HG03342 (cell line): ENCODE measurements around the gene SMPX.

Experiments
- ATAC-seq: cut with Tn5 transposase; IDR thresholded peaks from one replicate; pipeline ENCODE4 v1.9.1; 2021; ENCODE audit warnings: mild to moderate bottlenecking, moderate library complexity; ENCODE audit not compliant: unreplicated experiment

SMPX gene

DNA sequence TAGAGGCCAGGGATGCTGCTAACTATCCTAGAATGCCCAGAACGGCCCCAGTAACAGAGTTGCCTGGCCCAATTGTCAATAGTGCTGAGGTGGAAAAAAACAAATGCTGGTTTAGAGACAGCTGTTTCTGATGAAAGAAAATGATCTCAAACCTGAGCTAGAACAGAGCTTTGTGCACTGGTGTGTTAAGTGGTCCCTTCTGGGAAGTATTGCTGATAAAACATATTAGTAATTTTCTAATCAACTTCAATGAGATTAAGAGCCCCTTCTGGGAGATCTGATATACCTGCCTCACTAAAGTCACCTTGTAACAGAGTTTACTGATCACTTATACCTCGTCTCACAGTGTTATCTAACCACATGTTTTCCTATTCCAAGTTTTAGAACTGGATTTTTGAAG lies 42.1 kb downstream of the SMPX start:
- no peak for ATAC-seq

DNA sequence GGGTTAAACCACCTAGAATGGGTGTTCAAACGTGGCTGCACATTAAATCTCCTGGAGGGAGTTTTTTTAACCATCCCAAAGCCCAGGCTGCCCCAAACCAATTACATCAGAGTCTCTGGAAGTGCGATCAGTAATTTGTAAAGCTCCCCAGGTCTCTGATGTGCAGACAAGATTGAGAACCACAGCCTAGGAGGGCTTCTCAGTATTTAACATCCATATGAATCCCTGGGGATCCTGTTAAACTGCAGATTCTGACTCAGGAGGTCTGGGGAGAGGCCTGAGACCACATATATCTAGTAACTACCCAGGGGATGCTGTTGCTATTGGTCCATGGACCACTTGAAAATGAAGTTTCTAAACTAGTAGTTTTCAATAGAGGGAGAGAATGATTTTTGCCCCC lies 42.6 kb downstream of the SMPX start:
- no peak for ATAC-seq

DNA sequence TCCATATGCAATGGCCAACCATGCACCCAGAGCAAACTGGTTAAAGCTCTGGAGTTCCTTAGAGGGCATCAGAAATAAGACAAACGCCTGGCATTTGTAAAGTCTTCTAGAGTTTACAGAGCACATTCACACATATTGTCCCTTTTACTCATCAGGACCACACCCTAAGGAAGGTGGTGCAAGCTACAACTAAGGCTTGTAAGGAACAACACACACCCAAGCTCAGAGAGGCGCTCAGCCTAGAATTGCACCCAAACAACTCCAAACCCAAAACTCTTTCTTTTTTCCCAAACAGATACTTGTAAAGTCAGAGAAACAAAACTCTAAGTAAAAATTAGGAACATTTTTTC lies 46.1 kb downstream of the SMPX start:
- ATAC-seq = no peak

DNA sequence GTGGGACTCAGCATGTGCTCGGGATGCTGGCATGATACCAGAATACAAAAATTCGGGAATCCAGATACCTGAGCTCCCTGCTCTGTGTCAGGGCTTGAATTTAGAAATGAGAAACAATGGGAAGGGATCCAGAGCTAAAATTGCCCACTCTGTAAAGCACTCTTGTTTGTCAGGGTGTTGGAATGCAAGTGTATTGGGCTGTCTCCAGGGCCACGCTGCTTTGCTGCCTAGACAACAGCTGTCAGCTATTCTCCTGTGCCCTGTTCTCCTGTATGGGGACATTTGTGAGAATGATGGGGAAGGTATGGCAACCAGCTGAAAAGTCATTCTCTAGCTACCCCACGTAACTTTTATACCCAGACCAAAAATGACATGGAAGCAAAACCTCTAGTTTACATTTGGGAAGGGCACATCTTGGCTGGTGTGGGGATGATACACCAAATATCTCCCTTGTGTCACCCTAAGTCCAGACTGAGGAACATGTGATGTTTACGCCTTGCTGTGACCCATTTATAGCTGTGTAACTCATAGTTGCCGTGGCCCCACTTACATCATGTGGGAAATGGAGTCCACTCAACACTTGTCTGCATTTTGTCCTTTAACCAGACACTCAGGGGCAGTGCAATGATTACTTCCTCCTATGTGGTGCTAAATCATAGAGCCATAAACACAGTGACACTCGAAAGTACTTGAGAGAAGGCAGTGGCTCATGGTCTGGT lies 46.6 kb downstream of the SMPX start:
- ATAC-seq = no peak

DNA sequence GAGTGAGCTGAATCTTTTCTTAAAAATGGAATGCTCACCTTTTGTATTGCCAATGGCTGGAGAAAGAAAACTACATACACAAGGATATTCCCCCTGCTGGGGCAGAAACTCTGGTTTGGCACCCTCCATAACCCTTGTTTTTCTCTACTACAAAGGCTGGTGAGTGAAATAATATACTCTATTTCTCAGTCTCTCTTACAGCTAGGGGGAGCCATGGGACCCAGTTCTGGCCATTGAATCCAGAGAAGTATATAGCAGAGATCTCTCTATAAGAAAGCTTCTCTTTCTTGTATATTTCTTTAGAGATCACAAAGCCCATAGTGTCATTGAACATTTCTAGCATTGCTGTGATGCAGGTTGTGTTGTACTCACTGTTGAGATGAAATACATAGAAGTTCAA lies 49.8 kb downstream of the SMPX start:
- no peak for ATAC-seq

DNA sequence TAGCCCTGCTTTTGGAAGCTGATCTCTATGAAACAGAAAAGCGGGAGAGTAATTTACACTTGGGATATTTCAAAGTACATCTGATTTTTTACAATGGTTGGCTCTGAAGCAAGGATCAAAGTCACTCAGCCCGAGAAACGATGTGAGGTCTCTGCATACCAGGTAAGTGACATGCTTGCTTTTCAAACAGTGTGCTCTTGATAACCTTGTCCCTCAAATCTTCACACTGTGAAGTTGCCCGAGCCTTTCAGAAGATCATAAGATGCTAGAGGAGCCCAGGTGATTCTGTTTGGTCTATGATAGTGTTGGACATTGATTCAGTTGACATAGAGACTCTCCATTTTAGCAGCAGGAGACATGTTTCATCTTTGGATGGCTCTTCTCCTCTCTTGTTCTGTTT lies 52.7 kb downstream of the SMPX start:
- ATAC-seq = no peak

DNA sequence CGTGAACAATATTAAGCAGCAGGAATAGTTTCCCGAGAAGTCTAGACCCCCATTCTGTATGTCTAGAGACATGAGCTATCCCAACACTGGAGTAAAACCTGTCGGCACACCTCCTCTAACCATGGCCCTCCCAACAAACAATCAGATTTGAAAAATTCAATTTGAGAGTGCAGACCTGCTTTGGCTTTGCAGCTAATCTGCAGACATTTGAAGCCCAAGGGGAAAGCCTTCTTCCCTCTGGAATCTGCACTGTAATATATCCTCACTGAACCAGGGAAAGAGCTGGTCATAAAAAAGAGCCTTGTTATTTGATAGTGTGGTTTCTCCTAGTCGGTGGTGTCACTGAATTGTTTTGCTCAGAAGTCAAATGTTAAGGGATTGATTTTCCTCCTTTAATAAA lies 55.2 kb downstream of the SMPX start:
- ATAC-seq = no peak

DNA sequence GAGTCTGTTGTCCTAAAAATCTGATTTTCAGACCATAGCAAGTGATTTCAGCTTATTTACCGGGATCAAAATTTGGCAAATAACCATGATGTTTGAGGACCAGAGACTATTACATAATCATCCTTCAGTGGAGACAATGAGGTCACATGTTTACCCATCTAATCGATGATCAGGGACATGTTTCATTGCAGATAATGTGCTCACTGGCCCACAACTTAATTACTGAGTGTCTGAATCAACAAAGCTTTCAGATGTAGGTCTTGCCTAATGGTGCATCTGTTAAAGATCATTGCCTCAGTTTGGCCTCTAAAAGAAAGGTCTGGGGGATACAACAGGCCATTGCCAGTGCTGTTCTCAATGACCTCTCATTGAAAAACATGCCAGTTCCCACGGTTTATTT lies 56.9 kb downstream of the SMPX start:
- ATAC-seq = no peak

DNA sequence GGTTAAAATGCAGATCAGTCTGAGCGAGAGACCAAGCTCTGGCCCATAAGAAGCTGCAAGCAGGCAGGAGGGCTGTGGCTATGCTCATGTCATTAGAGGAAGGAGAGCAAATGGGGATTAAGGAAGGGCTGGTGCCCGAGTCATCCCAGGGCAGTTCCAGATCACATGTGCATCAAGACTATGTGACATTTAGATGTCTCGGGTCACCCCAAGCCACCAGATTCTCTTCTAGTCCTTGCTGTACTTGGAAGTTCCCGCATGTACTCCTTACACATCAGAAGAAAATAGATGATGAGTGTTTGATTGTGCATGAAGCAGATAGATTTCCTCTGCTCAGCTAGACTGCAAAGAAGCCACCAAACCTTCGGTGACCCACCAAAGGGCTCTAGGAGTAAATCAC lies 57.6 kb downstream of the SMPX start:
- ATAC-seq = no peak

DNA sequence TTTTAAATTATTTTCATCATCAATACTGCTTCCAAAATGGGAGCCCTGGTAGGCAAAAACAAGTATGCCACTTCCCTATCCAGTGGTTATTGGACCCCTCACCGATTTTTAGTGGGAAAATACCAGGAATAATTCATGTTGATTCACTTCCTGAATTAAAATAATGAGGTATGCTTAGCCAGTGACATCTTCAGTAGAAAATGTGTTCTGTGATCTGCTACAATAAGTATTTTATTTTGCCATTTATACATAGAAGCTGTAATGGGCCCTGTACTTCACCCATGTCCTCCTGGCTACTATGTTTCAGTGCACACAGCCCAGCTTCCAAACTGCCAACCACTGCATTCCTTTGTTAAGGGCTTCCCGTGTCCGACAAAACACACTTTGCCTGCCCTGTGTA lies 58.8 kb downstream of the SMPX start:
- ATAC-seq = no peak

DNA sequence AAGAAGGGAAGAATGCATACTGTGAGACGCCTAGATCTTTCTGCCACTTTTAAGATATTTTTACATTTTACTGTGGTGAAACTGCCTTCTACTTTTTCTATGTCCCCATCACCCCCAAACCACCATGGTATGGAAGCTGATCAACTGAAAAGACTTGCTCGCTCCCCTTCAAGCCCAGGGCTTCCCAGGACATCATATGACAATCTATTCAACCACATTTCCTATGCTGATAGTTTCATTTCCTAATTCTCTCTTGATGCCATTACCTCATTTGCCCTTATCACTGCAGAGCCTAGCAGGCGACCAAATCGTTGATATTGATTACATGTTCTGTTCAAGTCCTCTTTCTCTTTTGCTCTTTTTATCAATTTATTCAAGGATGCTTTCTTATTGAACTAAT lies 59.6 kb downstream of the SMPX start:
- ATAC-seq = no peak

DNA sequence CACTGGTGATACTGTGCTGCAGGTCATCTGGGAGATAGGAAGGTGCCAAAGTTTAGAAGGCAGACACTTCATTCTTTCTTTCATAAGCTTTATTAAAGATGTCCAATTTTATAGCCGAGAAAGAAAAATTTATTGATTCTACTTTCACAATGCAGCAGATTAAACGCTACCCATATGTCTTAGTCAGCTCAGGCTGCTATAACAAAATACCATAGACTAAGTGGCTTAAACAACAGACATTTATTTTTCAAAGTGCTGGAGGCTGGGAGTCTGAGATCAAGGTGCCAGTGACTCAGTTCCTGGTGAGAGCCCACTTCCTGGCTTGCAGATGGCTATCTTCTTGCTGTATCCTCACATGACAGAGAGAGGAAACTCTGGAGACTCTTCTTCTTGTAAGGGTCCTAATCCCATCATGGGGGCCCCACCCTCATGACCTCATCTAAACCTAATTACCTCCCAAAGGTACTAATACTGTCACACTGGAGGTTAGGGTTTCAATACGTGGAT lies 66.4 kb downstream of the SMPX start:
- ATAC-seq = no peak

DNA sequence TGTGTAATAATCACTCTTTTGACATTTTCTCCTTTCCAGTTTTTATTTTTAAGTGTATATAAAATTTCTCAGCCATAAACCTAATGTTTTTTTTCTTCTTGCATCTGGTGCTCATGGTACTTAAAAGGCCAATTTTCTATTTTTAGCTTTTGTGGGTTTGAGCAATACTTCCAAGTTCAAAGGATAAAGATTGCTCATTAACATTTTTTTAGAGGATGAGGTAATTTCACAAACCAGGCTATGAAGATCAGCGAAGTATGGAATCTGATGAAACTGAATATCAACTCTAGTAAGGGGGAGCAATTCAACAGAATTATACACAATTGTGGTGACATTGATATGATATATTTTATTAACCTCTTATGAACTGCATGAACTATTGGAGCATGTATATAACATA lies 74.0 kb downstream of the SMPX start:
- no peak for ATAC-seq

DNA sequence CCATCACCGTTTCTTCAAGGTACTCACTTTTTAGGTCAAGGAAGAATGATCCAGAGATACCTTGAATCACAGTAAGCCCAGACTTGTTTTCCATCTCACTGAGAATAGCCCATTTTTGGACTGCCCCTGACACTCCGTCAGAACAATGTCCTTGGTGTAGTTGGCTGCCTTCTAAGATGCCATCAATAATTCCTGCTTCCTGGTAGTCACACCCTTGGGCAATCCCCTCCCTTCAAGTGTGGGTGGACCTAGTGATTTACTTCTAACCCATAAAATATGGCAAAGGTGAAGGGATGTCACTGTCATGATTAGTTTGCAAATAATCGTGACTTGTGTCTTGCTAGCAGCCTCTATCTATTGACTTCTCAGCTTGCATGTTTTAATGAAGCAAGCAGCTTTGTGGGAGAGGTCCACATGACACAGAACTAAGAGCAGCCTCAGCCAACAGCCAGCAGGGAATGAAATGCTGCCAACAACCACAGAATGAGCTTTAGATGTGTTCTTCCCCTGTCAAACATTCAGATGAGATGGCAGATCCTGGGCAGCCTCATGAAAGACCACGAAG lies 79.8 kb downstream of the SMPX start:
- ATAC-seq = no peak

DNA sequence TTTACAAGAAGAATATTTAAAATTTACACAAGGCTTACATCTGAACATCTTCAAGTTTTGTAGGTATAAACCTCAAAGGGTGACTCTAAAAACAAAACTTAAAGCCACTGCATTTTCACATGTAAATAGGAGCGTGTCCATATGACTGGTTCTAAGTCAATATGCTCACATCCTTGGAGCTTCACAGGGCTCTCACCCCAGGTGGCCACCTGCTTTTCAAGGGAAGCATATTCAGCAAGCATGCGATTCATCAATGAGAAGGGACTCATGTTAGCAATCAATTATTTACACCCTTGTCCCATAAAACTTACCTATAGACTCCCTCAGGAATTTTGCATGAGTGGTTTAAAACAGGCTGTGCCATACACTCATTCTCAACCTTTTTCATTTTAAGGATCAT lies 82.0 kb downstream of the SMPX start:
- ATAC-seq = no peak

DNA sequence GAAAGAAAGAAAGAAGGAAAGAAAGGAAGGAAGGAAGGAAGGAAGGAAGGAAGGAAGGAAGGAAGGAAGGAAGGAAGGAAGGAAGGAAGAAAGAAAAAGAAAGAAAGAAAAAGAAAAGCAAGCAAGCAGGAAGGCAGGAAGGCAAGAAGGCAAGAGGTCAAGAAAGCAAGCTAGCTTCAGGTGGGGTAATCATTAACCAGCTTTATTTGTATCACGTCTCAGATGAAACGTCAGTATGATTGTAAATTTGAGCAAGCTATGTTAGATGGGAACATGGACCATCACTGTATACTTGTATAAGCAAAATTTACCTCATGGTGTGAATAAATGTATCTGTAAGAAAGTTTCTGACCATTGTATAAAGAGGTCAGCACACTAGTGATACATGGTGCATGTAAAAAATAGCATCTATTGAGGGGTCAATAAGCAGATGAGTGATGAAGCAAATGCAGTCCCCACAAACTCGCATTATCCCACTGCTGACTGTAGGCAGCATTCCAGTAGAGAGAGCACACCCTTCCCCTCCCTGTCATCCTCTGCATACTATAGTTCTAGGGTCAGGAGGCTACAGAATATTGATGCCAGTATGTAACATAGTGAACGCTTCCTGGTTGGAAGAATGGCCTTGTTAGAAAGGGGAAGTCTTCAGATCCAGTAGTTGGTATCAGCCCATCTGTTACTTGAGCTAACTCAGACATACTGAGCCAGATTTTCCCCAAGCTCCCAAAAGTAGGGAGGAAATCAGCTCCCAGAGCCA lies 83.3 kb downstream of the SMPX start:
- no peak for ATAC-seq

DNA sequence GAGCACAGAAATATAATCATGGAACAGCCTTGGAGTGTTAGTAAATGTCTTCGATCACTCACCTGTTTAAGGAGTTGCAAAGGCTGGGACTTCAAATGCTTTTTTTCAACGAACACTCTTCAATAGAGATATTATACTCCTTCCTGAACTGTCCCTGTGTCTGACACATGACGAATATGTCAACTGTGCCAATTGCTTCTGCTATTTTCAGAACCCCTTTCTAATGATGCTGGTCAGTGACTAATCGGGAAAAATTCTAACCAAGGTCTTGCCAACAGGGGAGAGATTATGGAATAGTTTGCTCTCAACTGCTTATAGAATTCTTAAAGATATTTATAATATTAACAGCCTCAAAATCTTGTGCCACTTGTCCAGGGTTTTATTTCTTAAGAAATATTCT lies 91.2 kb downstream of the SMPX start:
- no peak for ATAC-seq

DNA sequence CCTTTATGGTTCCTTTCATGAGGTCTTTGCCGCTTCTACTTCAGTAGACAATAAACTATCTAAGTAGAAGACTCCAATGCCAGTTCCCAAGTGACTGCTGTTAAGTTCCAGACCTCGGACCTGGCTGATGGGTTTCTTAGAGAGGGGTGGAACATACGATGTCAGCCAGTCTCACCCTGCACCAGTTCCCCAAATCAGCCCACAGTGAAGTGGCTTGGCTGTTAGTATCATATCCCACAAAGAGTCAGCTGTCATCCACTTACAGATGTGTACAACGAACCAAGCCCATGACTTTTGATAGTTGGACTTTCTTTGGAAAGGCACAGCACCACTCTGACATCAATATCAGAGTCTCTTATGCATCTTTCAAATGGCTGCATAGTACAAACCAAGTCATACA lies 91.7 kb downstream of the SMPX start:
- no peak for ATAC-seq

DNA sequence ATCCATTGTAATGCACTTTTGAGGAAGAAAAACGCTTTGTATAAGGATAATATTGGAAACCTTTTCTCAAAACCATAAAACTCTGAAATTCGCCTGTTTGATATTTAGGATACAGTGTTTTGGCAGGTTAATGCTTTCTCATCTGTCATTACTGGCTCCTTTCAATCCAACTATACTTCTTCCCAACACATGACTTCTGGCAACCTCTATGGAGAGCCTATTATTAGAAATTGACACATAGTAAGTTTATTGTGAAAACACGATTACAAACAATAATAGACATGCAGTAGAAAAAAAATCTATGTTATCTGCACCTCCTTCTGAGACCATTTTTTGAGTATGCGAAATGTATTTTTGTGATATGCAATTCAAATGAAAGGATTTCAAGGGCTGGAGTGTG lies 95.2 kb downstream of the SMPX start:
- ATAC-seq = no peak

DNA sequence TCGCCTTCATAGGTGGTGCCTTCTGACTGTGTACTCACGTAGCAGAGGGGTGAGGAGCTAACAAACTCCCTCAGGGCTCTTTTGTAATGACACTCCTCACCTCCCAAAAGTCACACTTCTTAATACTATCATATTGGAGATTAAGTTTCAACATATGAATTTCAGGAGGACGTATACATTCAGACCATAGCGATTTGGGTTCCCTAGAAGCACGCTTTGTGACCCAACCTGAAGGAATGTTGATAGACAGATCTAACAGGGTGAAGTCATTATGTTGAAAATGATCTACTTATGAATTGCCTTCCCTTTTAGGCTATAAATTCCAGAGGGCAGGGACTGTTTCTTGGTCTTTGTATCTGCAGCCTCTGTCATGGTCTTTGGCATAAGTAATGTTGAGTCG lies 96.6 kb downstream of the SMPX start:
- no peak for ATAC-seq

DNA sequence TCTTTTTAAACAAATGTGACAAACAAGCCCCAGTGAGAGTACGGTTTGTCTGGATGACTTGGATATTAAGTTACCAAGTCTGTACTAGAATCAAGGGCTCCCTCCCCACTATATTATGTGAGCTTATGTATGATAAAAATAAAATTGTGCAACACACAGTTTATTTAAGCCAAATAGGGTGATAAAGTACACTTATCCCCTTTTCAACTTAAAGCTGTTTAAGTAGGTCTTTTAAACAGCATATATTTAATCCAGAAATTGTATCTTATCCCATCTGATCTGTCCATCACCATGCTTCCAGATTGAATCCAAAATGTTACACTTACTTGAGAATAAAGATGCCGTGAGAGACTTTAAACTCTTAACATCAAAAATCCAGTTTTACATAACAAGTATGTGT lies 97.8 kb downstream of the SMPX start:
- ATAC-seq = no peak

DNA sequence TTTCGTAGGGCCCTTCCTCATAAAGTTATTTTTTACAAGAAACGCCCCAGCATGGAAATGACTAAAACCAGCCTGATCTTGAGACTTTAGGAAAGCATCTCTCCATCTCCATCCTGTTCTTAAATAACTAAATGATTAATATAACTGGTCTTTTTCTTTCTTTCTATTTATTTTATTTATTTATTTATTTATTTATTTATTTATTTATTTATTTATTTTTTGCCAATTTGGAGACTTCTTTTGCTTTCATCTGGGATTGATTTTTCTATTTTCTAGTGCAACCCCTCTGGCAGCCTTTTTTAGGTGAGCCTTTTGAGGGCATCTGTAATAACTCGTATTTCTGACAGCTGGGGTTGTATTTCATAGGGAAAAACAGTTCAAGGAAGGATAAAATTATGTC lies 98.6 kb downstream of the SMPX start:
- ATAC-seq = no peak
